ENCODE data around the gene SMIM11.
"Not testable (repeated sequence)": the region's sequence is repeated elsewhere in the genome, so short reads cannot be mapped to it uniquely, and the experiment has no call there.

SMIM11 gene

DNA sequence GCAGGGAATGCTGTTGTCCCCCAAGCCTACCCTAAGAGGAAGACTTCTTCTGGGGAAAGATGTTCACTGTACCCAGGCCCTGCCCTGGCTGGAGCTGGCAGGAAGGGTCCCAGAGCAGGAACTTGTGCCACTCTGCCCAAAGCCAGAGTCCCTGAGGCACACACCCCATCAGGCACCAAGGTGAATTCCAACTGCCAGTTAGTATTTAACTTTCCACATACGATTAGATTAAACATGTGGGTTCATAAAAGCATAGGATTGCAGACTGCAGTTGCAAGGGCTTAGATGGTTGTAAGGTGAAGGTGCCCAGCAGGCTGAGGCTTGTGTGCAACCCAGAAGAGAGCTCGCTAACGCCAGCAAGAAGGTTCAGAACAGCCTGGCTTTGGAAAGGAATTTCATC lies 11.6 kb upstream of the SMIM11 start, which contains the start of gene KCNE2:
Gene KCNE2 (plus strand): TSS at position 274 of the 400 bp plus-strand sequence. CDS start 6,473 bp downstream, outside the sequence.
- TF ChIP-seq, protein P1, sequence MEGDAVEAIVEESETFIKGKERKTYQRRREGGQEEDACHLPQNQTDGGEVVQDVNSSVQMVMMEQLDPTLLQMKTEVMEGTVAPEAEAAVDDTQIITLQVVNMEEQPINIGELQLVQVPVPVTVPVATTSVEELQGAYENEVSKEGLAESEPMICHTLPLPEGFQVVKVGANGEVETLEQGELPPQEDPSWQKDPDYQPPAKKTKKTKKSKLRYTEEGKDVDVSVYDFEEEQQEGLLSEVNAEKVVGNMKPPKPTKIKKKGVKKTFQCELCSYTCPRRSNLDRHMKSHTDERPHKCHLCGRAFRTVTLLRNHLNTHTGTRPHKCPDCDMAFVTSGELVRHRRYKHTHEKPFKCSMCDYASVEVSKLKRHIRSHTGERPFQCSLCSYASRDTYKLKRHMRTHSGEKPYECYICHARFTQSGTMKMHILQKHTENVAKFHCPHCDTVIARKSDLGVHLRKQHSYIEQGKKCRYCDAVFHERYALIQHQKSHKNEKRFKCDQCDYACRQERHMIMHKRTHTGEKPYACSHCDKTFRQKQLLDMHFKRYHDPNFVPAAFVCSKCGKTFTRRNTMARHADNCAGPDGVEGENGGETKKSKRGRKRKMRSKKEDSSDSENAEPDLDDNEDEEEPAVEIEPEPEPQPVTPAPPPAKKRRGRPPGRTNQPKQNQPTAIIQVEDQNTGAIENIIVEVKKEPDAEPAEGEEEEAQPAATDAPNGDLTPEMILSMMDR (IDR thresholded peaks at IDR 0.05; ENCODE audit: insufficient read depth, low read length, poor library complexity, severe bottlenecking), result no peak
- H3K4me3 ChIP-seq (replicated peaks; ENCODE audit: low read depth, low read length), result no peak within 1 kb of the TSS
- H3K27me3 ChIP-seq (replicated peaks; ENCODE audit: control insufficient read depth, insufficient read depth, low read length), result no peaks in the 10 kb centered on the region
- no peak for DNase-seq (ENCODE audit: extremely low read depth, insufficient read length)
- H3K36me3 ChIP-seq (ENCODE audit: control insufficient read depth, insufficient read depth, low read length), result no peaks in the 10 kb centered on the region

DNA sequence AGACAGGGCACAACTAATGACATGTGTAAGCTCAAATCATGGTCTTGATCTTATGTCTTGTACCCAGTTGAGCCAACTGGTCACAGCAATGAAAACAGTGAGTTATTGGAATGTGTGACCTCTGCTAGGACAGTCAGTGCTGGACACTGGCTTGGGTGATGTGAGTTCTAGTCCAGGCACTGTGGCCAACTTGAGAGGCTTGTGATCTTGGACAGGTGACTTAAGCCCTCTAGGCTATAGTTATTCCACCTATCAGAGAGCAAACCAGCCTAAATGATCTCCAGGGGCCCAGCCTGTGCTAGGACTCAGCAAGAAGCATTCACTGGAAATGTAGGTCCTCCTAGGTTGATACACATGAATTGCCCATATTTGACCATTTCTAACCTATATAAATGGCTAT lies 10.4 kb upstream of the SMIM11 start:
- no peak overlapping the region for H3K4me3 ChIP-seq (replicated peaks; ENCODE audit: low read depth, low read length)
- TF ChIP-seq, protein P1 (IDR thresholded peaks at IDR 0.05; ENCODE audit: insufficient read depth, low read length, poor library complexity, severe bottlenecking), result no peak
- no peaks in the 10 kb centered on the region for H3K27me3 ChIP-seq (replicated peaks; ENCODE audit: control insufficient read depth, insufficient read depth, low read length)
- no peak for DNase-seq (ENCODE audit: extremely low read depth, insufficient read length)
- no peaks in the 10 kb centered on the region for H3K36me3 ChIP-seq (ENCODE audit: control insufficient read depth, insufficient read depth, low read length)

DNA sequence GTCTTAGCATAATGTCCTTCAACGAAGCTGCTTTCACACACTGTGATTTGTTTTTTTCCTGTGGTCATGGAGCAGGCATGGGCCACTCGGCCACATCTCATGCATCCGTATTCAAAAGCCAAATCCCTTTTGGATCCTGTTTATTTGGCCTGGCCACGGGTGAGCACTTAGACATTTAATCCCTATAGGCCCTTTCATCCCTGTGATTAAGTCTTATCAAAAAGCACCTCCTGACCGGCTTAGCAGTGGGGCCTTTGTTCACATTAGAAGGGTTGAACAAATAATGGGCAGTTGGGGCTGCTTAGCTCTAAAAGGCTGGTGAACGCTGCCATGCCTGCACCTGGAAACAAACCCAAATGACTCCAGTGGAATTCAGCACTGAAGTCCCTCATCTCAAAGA lies 9.5 kb upstream of the SMIM11 start:
- no peaks in the 10 kb centered on the region for H3K27me3 ChIP-seq (replicated peaks; ENCODE audit: control insufficient read depth, insufficient read depth, low read length)
- no peak overlapping the region for H3K4me3 ChIP-seq (replicated peaks; ENCODE audit: low read depth, low read length)
- no peak for DNase-seq (ENCODE audit: extremely low read depth, insufficient read length)
- TF ChIP-seq, protein P1 (IDR thresholded peaks at IDR 0.05; ENCODE audit: insufficient read depth, low read length, poor library complexity, severe bottlenecking), result no peak
- no peaks in the 10 kb centered on the region for H3K36me3 ChIP-seq (ENCODE audit: control insufficient read depth, insufficient read depth, low read length)

DNA sequence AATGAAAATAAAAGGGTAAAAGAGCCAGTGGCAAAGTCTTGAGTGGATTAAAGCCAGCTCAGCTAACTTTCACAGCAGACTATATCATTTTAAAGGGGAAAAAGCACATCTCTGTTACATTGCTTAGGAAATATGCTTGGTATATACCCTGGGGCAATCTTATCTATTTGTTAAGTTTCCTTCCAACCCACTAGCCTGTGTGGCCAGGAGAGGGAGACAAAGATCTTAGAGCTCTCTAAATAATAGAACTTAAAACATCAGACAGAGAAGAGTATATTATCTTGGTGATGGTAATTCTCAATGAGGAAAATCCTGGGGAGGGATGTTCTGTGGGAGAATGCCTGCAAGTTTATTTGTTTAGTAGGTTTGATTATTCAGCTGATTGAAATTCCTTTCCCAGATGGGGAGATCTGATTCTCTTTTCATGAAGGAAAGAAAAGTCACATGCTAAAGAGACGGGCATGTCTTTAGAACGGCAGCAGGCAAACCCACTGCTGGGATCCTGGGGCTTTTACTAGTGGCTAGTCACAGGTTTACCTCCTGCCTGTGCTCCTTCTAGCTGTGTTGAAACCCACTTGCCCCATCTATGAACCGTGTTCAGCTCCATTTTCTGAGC lies 7.9 kb upstream of the SMIM11 start:
- DNase-seq (ENCODE audit: extremely low read depth, insufficient read length), result no peak
- TF ChIP-seq, protein P1 (IDR thresholded peaks at IDR 0.05; ENCODE audit: insufficient read depth, low read length, poor library complexity, severe bottlenecking), result peak; percentile 80

DNA sequence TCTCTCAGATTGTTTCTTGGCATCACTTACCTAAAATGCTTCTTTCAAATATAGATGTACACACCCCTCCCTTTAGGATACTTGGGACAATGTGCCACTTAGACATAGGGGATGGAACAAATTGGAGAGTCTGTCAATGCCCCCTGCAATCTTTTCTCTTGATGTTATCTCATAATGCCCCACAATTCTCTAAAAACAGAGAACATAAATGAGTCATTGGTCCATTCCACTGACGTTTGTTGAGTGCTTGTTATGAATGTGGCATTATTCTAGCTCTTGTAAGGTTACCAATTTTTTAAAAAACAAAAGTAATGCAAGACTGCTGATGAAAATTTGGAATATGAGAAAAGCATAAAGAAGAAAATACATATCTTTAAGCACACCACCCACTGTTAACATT lies 5.6 kb upstream of the SMIM11 start:
- H3K27me3 ChIP-seq (replicated peaks; ENCODE audit: control insufficient read depth, insufficient read depth, low read length), result no peaks in the 10 kb centered on the region
- TF ChIP-seq, protein P1 (IDR thresholded peaks at IDR 0.05; ENCODE audit: insufficient read depth, low read length, poor library complexity, severe bottlenecking), result no peak
- H3K4me3 ChIP-seq (replicated peaks; ENCODE audit: low read depth, low read length), result no peak overlapping the region
- H3K36me3 ChIP-seq (ENCODE audit: control insufficient read depth, insufficient read depth, low read length), result no peaks in the 10 kb centered on the region
- no peak for DNase-seq (ENCODE audit: extremely low read depth, insufficient read length)

More for the DNA sequence above, 7.9 kb upstream of the SMIM11 start:
- Histone ChIP-seq H3K36me3 (ENCODE audit: control insufficient read depth, insufficient read depth, low read length) (no peaks in the 10 kb centered on the region), H3K27me3 (replicated peaks; ENCODE audit: control insufficient read depth, insufficient read depth, low read length) (no peaks in the 10 kb centered on the region), H3K4me3 (replicated peaks; ENCODE audit: low read depth, low read length) (no peak overlapping the region)

DNA sequence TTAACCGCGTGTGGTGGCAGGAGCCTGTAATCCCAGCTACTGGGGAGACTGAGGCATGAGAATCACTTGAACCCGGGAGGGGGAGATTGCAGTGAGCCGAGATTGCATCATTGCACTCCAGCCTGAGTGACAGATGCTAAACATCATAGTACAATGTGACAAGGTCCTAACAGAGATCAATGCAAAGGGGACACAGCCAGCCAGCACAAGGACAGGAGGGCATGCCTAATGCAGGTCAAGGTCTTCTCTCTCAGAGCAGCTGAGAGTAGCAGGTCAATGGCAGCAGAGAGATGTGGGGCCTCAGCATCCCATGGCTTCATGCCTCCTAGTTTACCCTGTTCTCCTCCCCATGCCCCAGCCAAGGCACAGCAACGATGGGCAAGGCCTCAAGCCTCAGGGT lies 3.0 kb upstream of the SMIM11 start:
- Histone ChIP-seq H3K4me3 (replicated peaks; ENCODE audit: low read depth, low read length) (no peak overlapping the region), H3K36me3 (ENCODE audit: control insufficient read depth, insufficient read depth, low read length) (no peaks in the 10 kb centered on the region), H3K27me3 (replicated peaks; ENCODE audit: control insufficient read depth, insufficient read depth, low read length) (no peaks in the 10 kb centered on the region)
- TF ChIP-seq, protein P1 (IDR thresholded peaks at IDR 0.05; ENCODE audit: insufficient read depth, low read length, poor library complexity, severe bottlenecking), result no peak
- DNase-seq (ENCODE audit: extremely low read depth, insufficient read length), result no peak

DNA sequence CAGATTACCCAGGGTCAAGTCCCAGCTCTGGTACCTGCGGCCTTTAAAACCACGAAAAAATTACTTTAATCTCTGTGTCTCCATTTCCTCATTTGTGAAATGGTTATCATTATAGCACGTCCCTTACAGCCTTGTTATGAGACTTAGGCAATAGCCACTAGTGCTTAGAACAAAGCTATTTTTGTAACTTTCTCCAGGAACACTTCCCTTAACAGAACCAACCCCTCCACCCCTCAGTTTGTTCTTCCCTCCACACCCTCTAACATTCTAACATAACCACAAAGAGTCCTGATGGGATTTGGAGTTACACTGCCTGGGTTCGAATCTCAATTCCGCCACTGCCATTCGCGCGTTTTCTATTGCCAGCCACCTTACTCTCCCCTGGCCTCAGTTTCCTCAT lies 845 bp upstream of the SMIM11 start:
- DNase-seq (ENCODE audit: extremely low read depth, insufficient read length); H3K4me3 ChIP-seq (replicated peaks; ENCODE audit: low read depth, low read length); H3K36me3 ChIP-seq (ENCODE audit: control insufficient read depth, insufficient read depth, low read length); H3K27me3 ChIP-seq (replicated peaks; ENCODE audit: control insufficient read depth, insufficient read depth, low read length): not testable (repeated sequence)

DNA sequence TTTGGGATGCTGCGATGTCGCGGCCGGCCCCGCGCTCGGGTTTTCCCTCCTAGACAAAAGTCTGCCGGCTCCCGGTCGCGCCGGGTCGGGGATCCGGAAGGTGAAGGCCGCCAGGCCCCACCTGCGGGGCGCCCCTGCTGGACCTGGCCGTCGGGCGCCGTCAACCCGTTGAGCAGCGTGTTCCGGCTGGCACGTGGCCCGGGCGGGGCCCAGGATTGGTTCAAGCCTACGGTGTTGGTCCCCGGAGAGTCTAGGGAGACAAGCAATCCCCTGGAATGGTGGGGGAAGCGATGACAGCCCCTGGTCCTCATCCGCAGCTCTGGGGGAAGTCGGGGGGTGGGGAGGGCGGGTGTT lies 289 bp downstream of the SMIM11 start:
- not testable (repeated sequence) for DNase-seq (ENCODE audit: extremely low read depth, insufficient read length); H3K27me3 ChIP-seq (replicated peaks; ENCODE audit: control insufficient read depth, insufficient read depth, low read length); H3K36me3 ChIP-seq (ENCODE audit: control insufficient read depth, insufficient read depth, low read length); H3K4me3 ChIP-seq (replicated peaks; ENCODE audit: low read depth, low read length)

All from GM06990 (cell line).